Upper lobe of left lung (tissue), 4 donors: Measurements from ENCODE around the gene NWD2.

Source experiments
- CTCF ChIP-seq, 6 experiments: fragments of 450-650 bp in 4 of 6; fragments of 200-600 bp in 2 of 6; sonication (generic) in 2 of 6; IDR thresholded peaks; one replicate each; pipeline ENCODE4 v1.5.1; 2016 to 2019; ENCODE audit warnings: antibody characterized with exemption in 6 of 6
- POLR2A ChIP-seq, 4 donors: fragments of 450-650 bp; IDR thresholded peaks; one replicate each; pipeline ENCODE4 v1.5.1; 2016 to 2017; ENCODE audit warnings: antibody characterized with exemption in 4 of 4, mild to moderate bottlenecking in 2 of 4

GRCh38 chr4:37216209-37216608 lies 28.3 kb upstream of the NWD2 start:
- TF ChIP-seq CTCF (IDR thresholded peaks at IDR 0.05) (no peak), POLR2A (IDR thresholded peaks at IDR 0.05) (no peak)
